ENCODE results near the gene HOXA3. TPM values are rescaled to one million over a fixed set of nuclear protein-coding genes. Genes with fewer than 3 reads are reported as not detected.

Gene HOXA3
- total RNA-seq, 1 donor from 2014 or later = not detected

DNA sequence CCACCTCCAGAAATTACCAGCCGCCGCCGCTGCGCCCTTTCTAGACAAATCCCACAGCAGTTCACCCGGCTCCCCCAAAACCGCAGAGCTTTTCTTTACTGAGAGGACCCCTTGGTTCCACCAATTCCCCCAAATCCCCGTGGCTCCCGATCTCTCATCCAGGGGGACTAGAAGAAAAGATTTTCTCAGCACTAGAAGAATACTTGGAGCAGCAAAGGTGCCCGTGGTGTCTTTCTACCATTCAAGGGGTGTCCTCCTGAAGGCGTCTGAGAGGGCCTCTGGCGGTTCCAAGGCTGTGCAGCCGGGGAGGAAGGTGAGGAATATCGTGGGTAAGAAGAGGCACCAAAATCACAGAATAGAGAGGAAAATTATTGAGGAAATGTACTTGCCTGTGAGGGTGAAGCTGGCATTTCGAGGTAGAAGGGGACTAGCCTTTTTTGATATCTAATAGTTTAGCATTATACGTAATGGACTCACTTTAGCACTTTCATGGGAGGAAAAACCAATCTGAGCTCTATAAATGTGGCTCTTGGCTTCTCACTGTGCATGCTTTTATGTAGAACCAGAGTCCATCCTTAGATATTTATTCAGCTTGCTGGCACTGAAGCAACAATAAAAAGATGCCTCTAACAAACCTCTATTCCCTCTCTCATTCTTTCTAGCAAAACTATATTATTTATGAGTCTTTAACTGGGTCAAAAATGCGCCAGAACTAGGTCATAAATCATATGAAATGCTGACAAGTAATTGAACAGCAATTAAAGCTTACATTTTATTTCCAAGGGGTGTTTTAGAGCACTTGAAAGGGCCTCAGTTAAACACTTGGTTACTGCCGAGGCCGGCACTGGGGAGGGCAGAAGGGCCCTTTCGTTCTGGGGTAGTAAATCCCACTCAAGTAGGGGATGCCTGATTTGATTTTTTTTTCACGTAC lies 36.1 kb downstream of the HOXA3 start:
- Mint-ChIP-seq H3K4me3 (ENCODE audit: low read depth) (no peak overlapping the region), H3K4me1 (ENCODE audit: low read depth) (no peaks in the 10 kb centered on the region), H3K27me3 (ENCODE audit: low read depth) (peaks cover 3% of the 10 kb centered on the region), H3K9me3 (no peaks in the 10 kb centered on the region), H3K27ac (no peak overlapping the region), H3K36me3 (ENCODE audit: low read depth) (no peaks in the 10 kb centered on the region)
- DNase-seq (ENCODE audit: low spot score) = no peak
- intact Hi-C loops (cut with micrococcal nuclease) = no loop called here

DNA sequence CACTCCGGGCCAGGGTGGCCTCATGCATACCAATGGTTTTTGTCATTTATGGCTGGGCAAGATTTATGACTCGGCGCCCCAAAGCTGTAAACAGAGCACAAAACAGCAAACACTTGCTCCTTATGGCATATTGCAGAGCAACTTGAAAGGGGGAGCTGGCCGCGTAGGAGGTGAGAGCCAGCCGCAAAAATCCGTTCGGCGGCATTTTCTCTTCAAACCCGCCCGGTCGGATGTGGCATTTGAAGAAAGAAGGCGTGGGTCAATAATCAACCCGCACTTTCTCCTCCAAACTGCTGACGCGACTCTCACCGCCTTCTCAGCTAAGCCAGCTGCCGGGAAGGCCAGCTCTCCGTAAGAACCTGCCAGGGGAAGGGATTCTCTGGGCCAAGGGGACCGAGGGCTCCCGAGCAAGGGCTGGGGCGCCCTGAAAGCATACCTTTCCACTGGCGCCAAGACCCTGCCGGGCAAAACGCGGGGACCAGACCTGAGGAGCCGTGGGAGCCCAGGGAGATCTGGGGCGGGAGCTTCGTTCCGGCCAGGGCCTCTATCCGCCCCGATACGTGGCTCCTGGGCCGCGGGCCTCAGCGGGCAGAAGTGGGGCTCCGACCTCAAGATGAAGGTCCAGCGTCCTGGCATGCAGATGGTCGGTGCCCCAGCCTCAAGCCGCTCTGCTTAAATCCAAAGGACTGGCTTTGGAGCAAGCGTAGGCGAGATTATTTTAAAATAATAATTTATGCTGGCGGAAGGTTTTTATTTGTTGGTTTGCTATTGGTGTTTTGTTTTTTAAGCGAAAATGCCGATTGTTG lies 37.0 kb downstream of the HOXA3 start:
- DNase-seq (ENCODE audit: low spot score) = no peak
- H3K27me3 Mint-ChIP-seq (ENCODE audit: low read depth) = peaks cover 3% of the 10 kb centered on the region
- no peak overlapping the region for H3K27ac Mint-ChIP-seq
- intact Hi-C loops (cut with micrococcal nuclease) = no loop called here
- H3K36me3 Mint-ChIP-seq (ENCODE audit: low read depth) = no peaks in the 10 kb centered on the region
- no peaks in the 10 kb centered on the region for H3K9me3 Mint-ChIP-seq
- no peak overlapping the region for H3K4me3 Mint-ChIP-seq (ENCODE audit: low read depth)
- H3K4me1 Mint-ChIP-seq (ENCODE audit: low read depth) = no peaks in the 10 kb centered on the region

DNA sequence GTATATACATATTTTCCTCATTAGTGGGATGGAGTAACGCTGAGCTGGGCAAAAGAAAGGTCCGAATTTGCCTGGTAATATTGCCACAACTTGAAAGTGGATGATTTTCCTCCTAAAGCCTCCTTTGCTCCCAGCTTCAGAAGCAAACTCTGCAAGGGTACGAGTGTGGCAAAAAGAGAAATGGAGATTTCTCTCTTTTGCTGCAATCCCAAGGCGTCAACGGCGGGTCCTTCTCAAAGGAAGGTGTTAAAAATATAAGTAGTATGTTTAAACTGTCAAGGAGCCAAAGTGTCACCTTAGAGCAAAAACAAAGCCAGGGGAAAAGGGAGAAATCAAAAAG lies 37.5 kb downstream of the HOXA3 start:
- Mint-ChIP-seq H3K4me3 (ENCODE audit: low read depth) (no peak overlapping the region), H3K27me3 (ENCODE audit: low read depth) (peaks cover 3% of the 10 kb centered on the region), H3K4me1 (ENCODE audit: low read depth) (no peaks in the 10 kb centered on the region), H3K9me3 (no peaks in the 10 kb centered on the region), H3K27ac (no peak overlapping the region), H3K36me3 (ENCODE audit: low read depth) (no peaks in the 10 kb centered on the region)
- no peak for DNase-seq (ENCODE audit: low spot score)
- intact Hi-C loops (cut with micrococcal nuclease) = no loop called here

DNA sequence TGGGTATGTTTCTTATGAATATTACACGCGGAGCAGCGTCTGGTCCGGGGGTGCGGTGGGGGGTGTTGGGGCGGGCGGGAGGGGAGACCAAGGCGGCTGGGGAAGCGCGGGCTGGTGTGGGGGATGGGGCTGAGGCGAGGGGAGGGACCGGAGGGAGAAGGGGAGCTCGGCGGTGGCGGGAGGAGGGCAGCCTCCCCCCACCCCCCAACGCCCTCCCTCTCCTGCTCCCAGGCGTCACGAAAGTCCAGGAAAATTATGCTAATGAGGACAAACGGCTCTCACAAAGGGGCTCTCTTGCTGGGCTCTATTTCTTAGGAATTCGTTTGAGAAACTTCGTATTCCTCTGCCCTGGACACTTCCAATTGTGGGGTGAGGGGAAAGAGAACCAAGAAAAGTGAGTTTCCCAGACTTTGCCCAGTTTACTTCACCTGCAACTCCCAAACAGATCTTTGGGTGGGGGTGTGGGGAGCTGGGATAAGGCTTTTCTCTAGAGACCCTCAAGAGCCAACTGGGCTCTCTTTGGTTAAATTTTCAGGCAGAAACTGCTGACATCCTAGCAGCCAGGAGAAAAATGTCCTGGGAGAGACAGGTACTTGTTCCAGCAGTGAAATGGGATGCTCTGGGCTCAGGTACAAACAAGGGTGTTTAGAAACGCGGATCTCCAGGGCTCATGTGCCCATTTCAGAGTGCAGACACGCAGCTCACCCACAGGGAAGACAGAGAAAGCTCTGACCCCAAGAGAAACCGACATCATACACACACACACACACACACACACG lies 38.2 kb downstream of the HOXA3 start:
- DNase-seq (ENCODE audit: low spot score) = no peak
- H3K27ac Mint-ChIP-seq = no peak overlapping the region
- H3K4me3 Mint-ChIP-seq (ENCODE audit: low read depth) = no peak overlapping the region
- H3K9me3 Mint-ChIP-seq = no peaks in the 10 kb centered on the region
- H3K4me1 Mint-ChIP-seq (ENCODE audit: low read depth) = no peaks in the 10 kb centered on the region
- peaks cover 2% of the 10 kb centered on the region for H3K27me3 Mint-ChIP-seq (ENCODE audit: low read depth)
- H3K36me3 Mint-ChIP-seq (ENCODE audit: low read depth) = no peaks in the 10 kb centered on the region
- intact Hi-C loops (cut with micrococcal nuclease) = no loop called here

DNA sequence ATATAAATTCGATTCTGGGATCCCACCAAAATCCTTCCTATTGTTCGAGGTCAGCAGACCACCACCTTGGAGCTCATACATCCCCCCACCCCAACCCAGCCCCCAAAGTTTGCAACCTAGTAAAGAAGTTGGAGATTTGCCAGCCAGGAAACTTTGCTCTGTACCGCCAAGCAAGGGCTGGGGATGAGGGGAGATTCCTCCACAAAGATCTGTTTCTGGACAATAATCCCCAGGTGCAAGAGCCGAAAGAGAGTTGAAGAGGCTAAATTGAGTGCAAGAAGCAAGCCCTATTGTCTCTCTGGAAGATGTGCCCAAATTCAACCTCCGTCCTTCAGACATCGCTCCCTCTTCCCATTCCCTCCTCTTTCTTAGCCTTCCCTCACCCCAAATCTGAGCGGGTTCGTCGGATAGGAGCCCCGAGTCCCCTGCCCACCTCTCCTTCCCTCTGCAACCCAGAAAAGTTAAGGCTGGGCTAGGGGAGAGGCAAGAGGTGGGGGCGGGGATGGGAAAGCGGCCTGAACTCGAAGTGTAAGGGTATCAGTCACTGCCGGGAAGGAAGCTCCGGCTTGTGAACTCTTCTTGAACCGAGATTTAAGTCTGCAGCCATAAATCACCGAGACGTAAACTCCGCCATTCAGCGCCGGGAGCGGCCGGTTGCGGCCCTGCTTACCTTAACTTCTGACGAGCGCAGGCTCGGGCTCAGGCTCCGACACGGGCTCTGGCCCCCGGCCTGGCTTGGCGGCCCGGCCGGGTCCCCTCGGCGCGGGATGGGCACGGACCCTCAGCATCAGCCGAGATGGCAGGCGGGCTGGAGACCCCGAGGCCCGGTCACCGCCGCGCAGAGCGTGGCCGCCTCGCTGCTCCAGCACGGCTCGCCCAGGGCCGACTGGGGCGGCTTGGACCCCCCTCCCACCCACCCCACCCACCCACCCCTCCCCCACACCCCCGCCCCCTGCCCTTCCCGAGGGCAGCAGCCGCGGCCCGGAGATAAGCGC lies 39.1 kb downstream of the HOXA3 start:
- intact Hi-C loops (cut with micrococcal nuclease) = no loop called here
- no peak for DNase-seq (ENCODE audit: low spot score)
- Mint-ChIP-seq H3K4me1 (ENCODE audit: low read depth) (no peaks in the 10 kb centered on the region), H3K27ac (no peak overlapping the region), H3K36me3 (ENCODE audit: low read depth) (no peaks in the 10 kb centered on the region), H3K4me3 (ENCODE audit: low read depth) (no peak overlapping the region), H3K9me3 (no peaks in the 10 kb centered on the region), H3K27me3 (ENCODE audit: low read depth) (no peaks in the 10 kb centered on the region)

DNA sequence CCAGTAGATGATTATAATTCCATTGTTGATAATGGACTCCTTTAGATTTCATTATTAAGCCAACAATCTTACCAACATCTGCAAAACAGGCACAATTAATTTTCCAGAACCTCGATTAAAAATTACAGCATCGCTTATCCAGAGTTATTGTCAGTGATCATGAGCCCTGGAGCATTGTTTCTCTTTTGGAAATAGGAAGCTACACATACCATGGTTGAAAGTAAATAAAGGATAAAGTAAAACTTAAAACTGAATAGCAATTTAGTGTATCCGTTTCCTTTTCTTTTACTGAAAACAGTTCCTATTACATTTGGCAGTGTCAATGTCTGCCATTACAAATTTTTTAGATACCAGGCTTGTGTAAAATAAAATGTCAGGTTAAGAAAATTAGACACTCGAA lies 40.0 kb downstream of the HOXA3 start:
- Mint-ChIP-seq H3K36me3 (ENCODE audit: low read depth) (no peaks in the 10 kb centered on the region), H3K27ac (no peak overlapping the region), H3K4me1 (ENCODE audit: low read depth) (no peaks in the 10 kb centered on the region), H3K9me3 (no peaks in the 10 kb centered on the region), H3K27me3 (ENCODE audit: low read depth) (no peaks in the 10 kb centered on the region), H3K4me3 (ENCODE audit: low read depth) (no peak overlapping the region)
- intact Hi-C loops (cut with micrococcal nuclease) = no loop called here
- DNase-seq (ENCODE audit: low spot score) = no peak

DNA sequence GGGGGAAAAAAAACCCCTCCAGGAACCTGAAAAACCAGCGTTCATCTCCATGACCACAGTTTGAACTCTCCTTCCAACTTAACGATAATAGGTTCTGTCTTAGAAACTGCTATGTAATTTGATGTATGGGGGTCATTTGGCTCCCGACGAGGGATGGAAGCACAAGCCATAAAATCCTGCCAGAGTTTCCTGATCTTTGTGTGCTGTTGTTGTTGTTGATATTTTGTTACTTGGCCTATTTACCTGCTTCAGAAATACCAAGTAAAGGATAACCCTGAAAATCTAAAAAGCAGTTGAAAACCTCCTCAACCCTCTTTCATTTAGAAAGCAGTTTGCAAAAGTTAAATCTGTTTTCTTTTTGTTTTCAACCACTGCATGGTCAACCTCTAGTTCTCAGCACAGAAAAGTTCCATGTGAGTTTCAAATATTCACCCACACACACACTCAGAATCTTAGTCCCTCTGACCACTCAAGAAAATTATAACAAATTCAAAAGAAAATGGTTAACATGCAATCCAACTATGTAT lies 40.6 kb downstream of the HOXA3 start:
- Mint-ChIP-seq H3K27ac (no peak overlapping the region), H3K4me1 (ENCODE audit: low read depth) (no peaks in the 10 kb centered on the region), H3K4me3 (ENCODE audit: low read depth) (no peak overlapping the region), H3K36me3 (ENCODE audit: low read depth) (no peaks in the 10 kb centered on the region), H3K9me3 (no peaks in the 10 kb centered on the region), H3K27me3 (ENCODE audit: low read depth) (no peaks in the 10 kb centered on the region)
- DNase-seq (ENCODE audit: low spot score) = no peak
- intact Hi-C loops (cut with micrococcal nuclease) = no loop called here

DNA sequence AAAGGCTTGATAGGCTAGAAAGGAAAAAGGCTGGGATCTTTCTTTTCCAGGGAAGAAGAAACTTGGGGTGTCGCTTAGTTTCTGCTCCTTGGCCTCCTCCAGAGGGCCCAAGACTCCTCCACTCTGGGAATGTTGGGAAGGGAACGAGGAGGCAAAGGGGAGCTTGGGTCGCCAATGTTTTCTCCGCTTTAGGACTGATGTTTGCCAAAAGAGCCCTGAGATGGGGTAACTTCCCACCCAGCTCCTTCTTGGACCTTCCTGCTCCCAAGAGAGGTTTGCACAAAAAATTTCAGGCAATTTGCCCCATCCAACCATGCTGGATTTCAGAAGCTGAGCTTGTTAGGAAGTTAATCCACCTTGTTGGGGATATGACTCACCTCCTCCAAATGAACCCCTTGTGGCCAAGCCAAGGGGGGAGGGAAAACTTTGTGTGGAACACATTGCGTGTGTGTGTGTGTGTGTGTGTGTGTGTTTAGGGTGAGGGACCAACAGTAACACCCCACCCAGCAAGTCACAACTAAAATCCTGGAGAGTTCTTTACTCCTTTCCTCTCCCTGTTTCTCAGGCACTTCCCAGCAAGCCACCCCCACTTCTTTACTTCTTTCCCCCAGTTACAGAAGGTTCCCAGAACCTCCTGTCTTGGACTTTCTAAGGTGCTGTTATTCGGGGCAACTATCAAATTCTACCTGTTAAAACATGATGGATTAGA lies 41.2 kb downstream of the HOXA3 start:
- Mint-ChIP-seq H3K27me3 (ENCODE audit: low read depth) (no peaks in the 10 kb centered on the region), H3K27ac (no peak overlapping the region), H3K4me3 (ENCODE audit: low read depth) (no peak overlapping the region), H3K36me3 (ENCODE audit: low read depth) (no peaks in the 10 kb centered on the region), H3K9me3 (no peaks in the 10 kb centered on the region), H3K4me1 (ENCODE audit: low read depth) (no peaks in the 10 kb centered on the region)
- DNase-seq (ENCODE audit: low spot score) = no peak
- intact Hi-C loops (cut with micrococcal nuclease) = no loop called here

DNA sequence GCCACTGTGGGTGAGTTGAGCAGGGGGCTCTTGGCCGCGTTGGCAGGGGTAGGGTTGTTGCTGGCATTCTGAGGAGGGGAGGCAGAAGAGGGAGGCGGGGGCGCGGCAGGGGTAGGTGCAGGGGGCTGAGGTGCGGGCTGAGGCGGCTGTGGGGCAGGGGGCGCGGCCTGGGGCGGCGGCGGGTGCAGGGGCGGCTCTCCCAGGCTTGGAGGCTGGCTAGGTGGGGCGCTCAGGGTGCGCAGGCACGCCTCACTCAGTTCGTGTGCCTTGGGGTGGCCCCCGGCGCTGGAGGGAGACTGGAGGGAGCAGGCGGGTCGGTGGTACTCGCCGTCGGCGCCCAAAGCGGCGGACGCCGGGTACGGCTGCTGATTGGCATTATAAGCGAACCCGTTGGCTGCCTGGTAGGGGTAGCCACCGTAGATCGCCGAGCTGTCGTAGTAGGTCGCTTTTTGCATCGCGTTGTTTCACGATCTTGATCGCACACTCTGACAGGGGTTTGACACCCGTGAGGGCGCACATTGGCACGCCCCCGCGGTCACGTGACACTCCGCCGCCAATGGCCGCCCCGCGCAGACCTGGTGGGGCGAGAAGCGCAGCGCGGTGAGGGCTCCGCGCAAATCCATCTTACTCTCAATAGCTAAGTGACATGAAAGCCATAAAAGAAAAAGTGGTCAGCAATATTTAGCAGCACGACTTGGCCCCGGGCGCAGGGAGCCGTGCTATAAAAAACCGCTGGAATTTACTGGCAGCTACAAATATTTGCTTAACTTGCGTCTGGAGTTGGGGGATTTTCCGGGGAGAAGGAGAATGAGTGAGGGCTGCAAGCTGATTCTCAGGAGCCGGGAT lies 42.0 kb downstream of the HOXA3 start:
- no peak for DNase-seq (ENCODE audit: low spot score)
- no peak overlapping the region for H3K4me3 Mint-ChIP-seq (ENCODE audit: low read depth)
- H3K36me3 Mint-ChIP-seq (ENCODE audit: low read depth) = no peaks in the 10 kb centered on the region
- H3K27ac Mint-ChIP-seq = no peak overlapping the region
- no peaks in the 10 kb centered on the region for H3K9me3 Mint-ChIP-seq
- intact Hi-C loops (cut with micrococcal nuclease) = no loop called here
- peaks cover 3% of the 10 kb centered on the region for H3K27me3 Mint-ChIP-seq (ENCODE audit: low read depth)
- H3K4me1 Mint-ChIP-seq (ENCODE audit: low read depth) = no peaks in the 10 kb centered on the region

DNA sequence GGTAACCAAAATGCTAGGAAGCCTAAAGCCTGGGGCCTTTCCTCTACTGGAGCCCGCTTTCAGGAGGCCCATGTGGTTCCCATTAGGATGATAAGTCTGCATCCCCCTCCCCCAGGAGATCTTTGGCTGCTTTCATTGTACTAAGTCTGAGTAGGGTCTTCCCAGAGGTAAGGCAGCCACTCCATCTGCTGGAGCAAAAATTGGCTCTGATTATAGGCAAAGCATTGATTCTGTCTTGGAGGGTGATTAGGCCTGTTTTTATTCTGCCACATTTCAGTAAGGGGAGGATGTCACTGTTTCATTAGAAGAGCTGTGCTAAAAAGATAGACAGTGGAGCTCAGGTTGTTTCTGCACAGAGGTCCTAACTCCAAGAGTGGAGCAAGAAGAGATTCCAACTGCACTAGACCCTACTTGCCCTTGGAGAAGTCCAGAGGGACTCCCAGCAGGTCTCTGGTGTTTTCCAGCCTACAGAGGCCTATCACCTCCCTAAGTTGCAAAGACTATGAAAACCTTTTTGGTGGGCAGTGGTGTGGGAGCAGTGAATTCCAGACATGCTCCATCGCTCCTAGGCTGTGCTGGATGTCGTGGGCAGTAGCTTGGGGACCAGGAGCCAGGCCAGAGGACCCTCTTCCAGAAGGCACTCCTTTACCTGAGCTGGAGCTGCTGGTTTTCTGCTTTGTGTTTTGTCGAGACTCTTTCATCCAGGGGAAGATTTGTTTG lies 42.8 kb downstream of the HOXA3 start:
- H3K36me3 Mint-ChIP-seq (ENCODE audit: low read depth) = no peaks in the 10 kb centered on the region
- intact Hi-C loops (cut with micrococcal nuclease) = no loop called here
- no peaks in the 10 kb centered on the region for H3K9me3 Mint-ChIP-seq
- H3K27me3 Mint-ChIP-seq (ENCODE audit: low read depth) = peaks cover 11% of the 10 kb centered on the region
- no peak overlapping the region for H3K27ac Mint-ChIP-seq
- H3K4me3 Mint-ChIP-seq (ENCODE audit: low read depth) = no peak overlapping the region
- H3K4me1 Mint-ChIP-seq (ENCODE audit: low read depth) = no peaks in the 10 kb centered on the region
- DNase-seq (ENCODE audit: low spot score) = no peak
